H1 (cell line): ENCODE data around the gene AFAP1L2. TPM values are rescaled to one million over a fixed set of nuclear protein-coding genes. Genes with fewer than 3 reads are reported as not detected.

Experiments
- CTCF ChIA-PET: fragments of 300-600 bp; sonication (Branson Sonifier 250); formaldehyde crosslinking; loops from one replicate; lab custom pipeline; 2021; ENCODE audit not compliant: partially characterized antibody; lab: Charles Lee
- POLR2A ChIA-PET: fragments of 300-600 bp; sonication (Branson Sonifier 250); formaldehyde crosslinking; loops from one replicate; lab custom pipeline; 2021; ENCODE audit warnings: inconsistent platforms; ENCODE audit not compliant: partially characterized antibody; lab: Charles Lee
- DNase-seq, 2 experiments: peaks; one replicate each; pipeline versions ENCODE4 v3.0.0 to v3.0.0-alpha.2; 2010 to 2022; ENCODE audit warnings: low spot score in 2 of 2, low read depth in 1 of 2, mixed read lengths in 1 of 2
- FAIRE-seq: peaks from 2 replicates; lab custom pipeline; 2011; peaks lifted over from hg19 to GRCh38; lab: Jason Lieb, UNC
- H2AFZ ChIP-seq: 2 replicates; pipeline ENCODE4 v1.8.1; 2012; ENCODE audit warnings: low read length, inconsistent platforms
- H2AK5ac ChIP-seq: 2 replicates; pipeline ENCODE4 v1.6.1; 2013; ENCODE audit warnings: low read depth, low read length
- H2BK120ac ChIP-seq: replicated peaks from 2 replicates; pipeline ENCODE3; 2013; ENCODE audit warnings: low read depth, low read length, inconsistent platforms
- H2BK12ac ChIP-seq: 2 replicates; pipeline ENCODE4 v1.6.1; 2013; ENCODE audit warnings: low read depth, low read length
- H2BK15ac ChIP-seq: 2 replicates; pipeline ENCODE4 v1.6.1; 2013; ENCODE audit warnings: low read length
- H2BK20ac ChIP-seq: 2 replicates; pipeline ENCODE4 v1.6.1; 2013; ENCODE audit warnings: low read length
- H2BK5ac ChIP-seq: 2 replicates; pipeline ENCODE4 v1.6.1; 2013; ENCODE audit warnings: low read depth, low read length
- H3K14ac ChIP-seq: 2 replicates; pipeline ENCODE4 v1.6.1; 2013; ENCODE audit warnings: inconsistent platforms; ENCODE audit not compliant: insufficient read length
- H3K18ac ChIP-seq: 2 replicates; pipeline ENCODE4 v1.6.1; 2013; ENCODE audit warnings: low read length; ENCODE audit errors: extremely low read depth
- H3K23ac ChIP-seq: 2 replicates; pipeline ENCODE4 v1.6.1; 2013; ENCODE audit warnings: inconsistent platforms; ENCODE audit not compliant: insufficient read length
- H3K23me2 ChIP-seq: 2 replicates; pipeline ENCODE4 v1.6.1; 2013; ENCODE audit warnings: low read depth, low read length
- H3K27ac ChIP-seq: 2 replicates; pipeline ENCODE4 v1.6.1; 2011; ENCODE audit warnings: low read depth, low read length, inconsistent platforms
- H3K27me3 ChIP-seq, 4 experiments: replicated peaks in 1 of 4; 1 replicate in 1 of 4; 2 replicates in 3 of 4; pipeline versions ENCODE4 v1.6.1 to v1.8.1; 2011 to 2013; ENCODE audit warnings: low read length in 3 of 4, mild to moderate bottlenecking in 3 of 4, inconsistent platforms in 2 of 4, mixed read lengths in 2 of 4, moderate library complexity in 1 of 4; ENCODE audit not compliant: control insufficient read depth in 3 of 4, insufficient read depth in 3 of 4; ENCODE audit errors: extremely low read depth in 1 of 4
- H3K36me3 ChIP-seq, 4 experiments: 2 replicates each; pipeline versions ENCODE4 v1.6.1 to v1.8.1; 2011 to 2013; ENCODE audit warnings: mild to moderate bottlenecking in 4 of 4, low read length in 3 of 4, moderate library complexity in 2 of 4, control low read depth in 1 of 4, inconsistent platforms in 1 of 4; ENCODE audit not compliant: insufficient read depth in 4 of 4, control insufficient read depth in 2 of 4
- H3K4ac ChIP-seq: replicated peaks from 2 replicates; pipeline ENCODE3; 2013; ENCODE audit warnings: low read length, low read depth, mixed read lengths, inconsistent platforms; ENCODE audit not compliant: insufficient read length
- H3K4me1 ChIP-seq, 4 experiments: replicated peaks in 1 of 4; 1 replicate in 1 of 4; 2 replicates in 3 of 4; pipeline versions ENCODE4 v1.6.1 to v1.8.1; 2011 to 2013; ENCODE audit warnings: low read length in 3 of 4, inconsistent platforms in 2 of 4, mixed read lengths in 1 of 4; ENCODE audit not compliant: insufficient read depth in 4 of 4, control insufficient read depth in 3 of 4
- H3K4me2 ChIP-seq, 2 experiments: 2 replicates each; pipeline versions ENCODE4 v1.6.1 to v1.8.1; 2011 to 2013; ENCODE audit warnings: low read depth in 2 of 2, low read length in 2 of 2, control low read depth in 1 of 2, inconsistent platforms in 1 of 2, mild to moderate bottlenecking in 1 of 2; ENCODE audit not compliant: insufficient read depth in 1 of 2
- H3K4me3 ChIP-seq, 4 experiments: fragments of 200-600, 300-600 bp in 1 of 4; sonication (generic), shearing (Covaris generic), sonication (Bioruptor Twin) in 1 of 4; 2 replicates each; pipeline versions ENCODE4 v1.5.1 to v1.8.1; 2011 to 2016; ENCODE audit warnings: low read length in 4 of 4, low read depth in 3 of 4, control low read depth in 2 of 4, inconsistent platforms in 2 of 4, mild to moderate bottlenecking in 2 of 4, mixed read lengths in 1 of 4, moderate library complexity in 1 of 4; ENCODE audit not compliant: insufficient read depth in 2 of 4; ENCODE audit errors: extremely low read depth in 1 of 4
- H3K56ac ChIP-seq: replicated peaks from 2 replicates; pipeline ENCODE3; 2013; ENCODE audit warnings: low read depth, mild to moderate bottlenecking, mixed read lengths, low read length, inconsistent platforms; ENCODE audit not compliant: insufficient read length
- H3K79me1 ChIP-seq: 2 replicates; pipeline ENCODE4 v1.6.1; 2013; ENCODE audit warnings: low read depth, low read length, control low read depth
- H3K79me2 ChIP-seq, 2 experiments: 2 replicates each; pipeline versions ENCODE4 v1.6.1 to v1.8.1; 2012 to 2013; ENCODE audit warnings: low read length in 2 of 2, mild to moderate bottlenecking in 2 of 2, inconsistent platforms in 1 of 2; ENCODE audit not compliant: insufficient read depth in 2 of 2, control insufficient read depth in 1 of 2
- H3K9ac ChIP-seq, 4 experiments: replicated peaks in 1 of 4; 1 replicate in 1 of 4; 2 replicates in 3 of 4; pipeline versions ENCODE4 v1.6.1 to v1.8.1; 2011 to 2013; ENCODE audit warnings: low read depth in 3 of 4, low read length in 3 of 4, control low read depth in 2 of 4, mild to moderate bottlenecking in 2 of 4, moderate library complexity in 2 of 4, inconsistent platforms in 1 of 4; ENCODE audit errors: extremely low read depth in 1 of 4
- H3K9me3 ChIP-seq, 2 experiments: 2 replicates each; pipeline versions ENCODE4 v1.6.1 to v1.8.1; 2012 to 2013; ENCODE audit warnings: mild to moderate bottlenecking in 2 of 2, moderate library complexity in 2 of 2, control low read depth in 1 of 2, inconsistent platforms in 1 of 2, low read depth in 1 of 2, low read length in 1 of 2, mixed read lengths in 1 of 2; ENCODE audit not compliant: insufficient read depth in 2 of 2
- H4K20me1 ChIP-seq, 2 experiments: replicated peaks in 1 of 2; 2 replicates each; pipeline versions ENCODE3 to v1.8.1; 2011 to 2013; ENCODE audit warnings: inconsistent platforms in 2 of 2, low read length in 2 of 2, mild to moderate bottlenecking in 1 of 2; ENCODE audit not compliant: insufficient read depth in 2 of 2, control insufficient read depth in 1 of 2
- H4K5ac ChIP-seq: 2 replicates; pipeline ENCODE4 v1.6.1; 2013; ENCODE audit warnings: low read length, low read depth, mixed read lengths, inconsistent platforms; ENCODE audit not compliant: insufficient read length
- H4K8ac ChIP-seq: 2 replicates; pipeline ENCODE4 v1.8.0; 2013; ENCODE audit warnings: mild to moderate bottlenecking, moderate library complexity, low read length, inconsistent platforms; ENCODE audit not compliant: insufficient read depth; ENCODE audit errors: extremely low read depth
- H4K91ac ChIP-seq: replicated peaks from 2 replicates; pipeline ENCODE3; 2013; ENCODE audit warnings: low read length, mixed read lengths, inconsistent platforms; ENCODE audit not compliant: insufficient read length
- ASH2L ChIP-seq: fragments of 200-600, 300-600 bp; sonication (generic); IDR thresholded peaks from one replicate; pipeline ENCODE4 v1.7.1; 2017; ENCODE audit warnings: low read length
- EZH2 ChIP-seq: fragments of 200-600 bp; sonication (generic); IDR thresholded peaks from 2 replicates; pipeline ENCODE4 v1.7.1; 2012; ENCODE audit warnings: low read depth, mild to moderate bottlenecking, moderate library complexity, low read length, inconsistent platforms; ENCODE audit not compliant: severe bottlenecking
- RXRA ChIP-seq: IDR thresholded peaks from 2 replicates; pipeline ENCODE4 v1.6.1; 2011; ENCODE audit warnings: low read depth, mild to moderate bottlenecking, low read length, moderate library complexity; ENCODE audit not compliant: insufficient read depth
- TCF12 ChIP-seq: IDR thresholded peaks from 2 replicates; pipeline ENCODE4 v1.6.1; 2011; ENCODE audit warnings: low read depth, mild to moderate bottlenecking, low read length
- ZNF274 ChIP-seq: IDR thresholded peaks from 2 replicates; pipeline ENCODE4 v1.7.0; 2012; ENCODE audit warnings: low read length, borderline replicate concordance; ENCODE audit errors: extremely low read depth
- WGBS, 2 experiments: shearing (Covaris generic) in 1 of 2; methylation state at CpG; one replicate each; pipeline versions ENCODE4 v1.1.6 to v1.1.7; 2013 to 2015; ENCODE audit warnings: low lambda C conversion rate in 2 of 2, mixed read lengths in 2 of 2, inconsistent platforms in 1 of 2, low coverage in 1 of 2, missing lambda C conversion rate in 1 of 2; ENCODE audit not compliant: insufficient replicate concordance in 2 of 2, insufficient coverage in 1 of 2, insufficient read length in 1 of 2; ENCODE audit errors: extremely low coverage in 1 of 2, missing lambda C conversion rate in 1 of 2; 5-methylcytosine and 5-hydroxymethylcytosine counted together
- polyA plus RNA-seq, 7 experiments: library from polyadenylated mRNA; depleted of rRNA in 3 of 7; stranded (reverse) in 5 of 7; unstranded in 2 of 7; fragments of >200 nt in 5 of 7; fragments of 200-250 nt in 2 of 7; gene quantifications; 1 replicate in 5 of 7; 2 replicates in 1 of 7; 4 replicates in 1 of 7; pipeline versions ENCODE4 v1.2.1 to v1.2.3, GENCODE V29; 2011 to 2013; ENCODE audit warnings: missing spikeins in 2 of 7, mixed read lengths in 2 of 7
- total RNA-seq: library from RNA; stranded (reverse); fragmentation: NEBNext Ultra II Directional; extraction: Animal tissue kit (Norgen Biotek cat#: 25700); gene quantifications from 2 replicates; pipeline ENCODE4 v1.2.1, GENCODE V29; 2021

The AFAP1L2 gene
- total and polyA plus RNA-seq, 2 of the 8 experiments (the other 6 are each of a cell fraction or from before 2014, with no cell fraction given): 3.9 to 6.4 TPM

DNA sequence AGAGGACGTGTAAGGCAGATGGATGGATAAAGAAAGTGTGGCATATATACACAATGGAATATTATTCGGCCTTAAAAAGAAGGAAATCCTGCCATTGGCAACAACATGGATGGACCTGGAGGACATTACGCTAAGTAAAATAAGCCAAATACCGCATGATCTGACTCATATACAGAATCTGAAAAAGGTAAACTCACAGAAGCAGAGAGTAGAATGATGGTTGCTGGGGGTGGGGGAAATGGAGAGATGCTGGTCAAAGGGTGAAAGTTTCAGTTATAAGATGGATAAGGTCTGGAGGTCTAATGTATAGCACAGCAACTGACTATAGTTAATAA is 36.3 kb downstream of the AFAP1L2 start:
- Histone ChIP-seq H4K5ac (no peak overlapping the region), H3K9me3 (no peaks in the 10 kb centered on the region), H3K36me3 (no peaks in the 10 kb centered on the region), H3K23me2 (no peaks in the 10 kb centered on the region), H3K4ac (no peak overlapping the region), H2BK15ac (no peak overlapping the region), H3K56ac (no peak overlapping the region), H2BK20ac (no peak overlapping the region), H2AFZ (no peak overlapping the region), H3K79me2 (no peaks in the 10 kb centered on the region), H2AK5ac (no peak overlapping the region), H3K23ac (no peak overlapping the region), H4K8ac (no peak overlapping the region), H3K18ac (no peak overlapping the region), H3K4me3 (no peak overlapping the region), H3K14ac (no peak overlapping the region), H2BK5ac (no peak overlapping the region), H3K9ac (no peak overlapping the region), H2BK12ac (no peak overlapping the region), H3K4me1 (no peaks in the 10 kb centered on the region; a peak in 1 of 7 replicates), H3K4me2 (no peak overlapping the region), H2BK120ac (no peak overlapping the region), H4K20me1 (no peaks in the 10 kb centered on the region), H3K79me1 (no peaks in the 10 kb centered on the region), H4K91ac (no peak overlapping the region), H3K27ac (no peak overlapping the region), H3K27me3 (no peaks in the 10 kb centered on the region)
- FAIRE-seq: no peak
- POLR2A ChIA-PET: no interaction called here
- no peak for DNase-seq
- no peak for TF ChIP-seq EZH2
- TF ChIP-seq ASH2L: no peak
- no peak for TF ChIP-seq TCF12
- TF ChIP-seq ZNF274: no peak
- TF ChIP-seq RXRA: no peak
- 90% methylated on average over 4 of the region's 4 CpGs; no CpG with 5 or more reads in 1 of the 2 experiments for WGBS, 2 experiments
- CTCF ChIA-PET: interaction anchor here (15.1 kb wide), 1 partner anchor 21 kb away, joined by 209 read pairs; no protein-coding TSS in a partner anchor
